SK-N-MC (cell line): ENCODE measurements around the gene OARD1.
"Not testable (repeated sequence)": the region's sequence is repeated elsewhere in the genome, so short reads cannot be mapped to it uniquely, and the experiment has no call there.

Experiments
- DNase-seq: peaks from one replicate; pipeline ENCODE4 v3.0.0-alpha.2; 2011; ENCODE audit warnings: low read depth, low spot score
- H3K27ac ChIP-seq: fragments of 200-600 bp; sonication (generic); 2 replicates; pipeline ENCODE4 v1.5.1; 2016; ENCODE audit warnings: mixed run types
- H3K36me3 ChIP-seq: fragments of 200-600 bp; sonication (generic); 2 replicates; pipeline ENCODE4 v1.6.1; 2017; ENCODE audit warnings: antibody characterized with exemption, low read length, mixed read lengths; ENCODE audit not compliant: insufficient read depth
- H3K4me3 ChIP-seq: fragments of 200-600 bp; sonication (generic); 2 replicates; pipeline ENCODE4 v1.5.1; 2016
- H3K9ac ChIP-seq: fragments of 200-600 bp; sonication (generic); 2 replicates; pipeline ENCODE4 v1.8.0; 2017; ENCODE audit warnings: mixed run types, mixed read lengths; ENCODE audit not compliant: insufficient read length
- H3K9me3 ChIP-seq: fragments of 200-600 bp; sonication (generic); 2 replicates; pipeline ENCODE4 v1.6.1; 2017; ENCODE audit warnings: low read depth, mild to moderate bottlenecking, antibody characterized with exemption, low read length, moderate library complexity, mixed read lengths
- EZH2 ChIP-seq: fragments of 200-600 bp; sonication (generic); IDR thresholded peaks from one replicate; pipeline ENCODE4 v1.6.1; 2017; ENCODE audit warnings: antibody characterized with exemption
- FOXP2 ChIP-seq: optimal IDR thresholded peaks from 2 replicates; pipeline ENCODE3; 2011; ENCODE audit warnings: mild to moderate bottlenecking, moderate library complexity; ENCODE audit not compliant: insufficient read depth; ENCODE audit errors: extremely low read length, control extremely low read depth
- POLR2AphosphoS5 ChIP-seq: IDR thresholded peaks from 2 replicates; pipeline ENCODE4 v1.6.1; 2012; ENCODE audit warnings: mild to moderate bottlenecking, low read depth, low read length, borderline replicate concordance

OARD1 gene

DNA sequence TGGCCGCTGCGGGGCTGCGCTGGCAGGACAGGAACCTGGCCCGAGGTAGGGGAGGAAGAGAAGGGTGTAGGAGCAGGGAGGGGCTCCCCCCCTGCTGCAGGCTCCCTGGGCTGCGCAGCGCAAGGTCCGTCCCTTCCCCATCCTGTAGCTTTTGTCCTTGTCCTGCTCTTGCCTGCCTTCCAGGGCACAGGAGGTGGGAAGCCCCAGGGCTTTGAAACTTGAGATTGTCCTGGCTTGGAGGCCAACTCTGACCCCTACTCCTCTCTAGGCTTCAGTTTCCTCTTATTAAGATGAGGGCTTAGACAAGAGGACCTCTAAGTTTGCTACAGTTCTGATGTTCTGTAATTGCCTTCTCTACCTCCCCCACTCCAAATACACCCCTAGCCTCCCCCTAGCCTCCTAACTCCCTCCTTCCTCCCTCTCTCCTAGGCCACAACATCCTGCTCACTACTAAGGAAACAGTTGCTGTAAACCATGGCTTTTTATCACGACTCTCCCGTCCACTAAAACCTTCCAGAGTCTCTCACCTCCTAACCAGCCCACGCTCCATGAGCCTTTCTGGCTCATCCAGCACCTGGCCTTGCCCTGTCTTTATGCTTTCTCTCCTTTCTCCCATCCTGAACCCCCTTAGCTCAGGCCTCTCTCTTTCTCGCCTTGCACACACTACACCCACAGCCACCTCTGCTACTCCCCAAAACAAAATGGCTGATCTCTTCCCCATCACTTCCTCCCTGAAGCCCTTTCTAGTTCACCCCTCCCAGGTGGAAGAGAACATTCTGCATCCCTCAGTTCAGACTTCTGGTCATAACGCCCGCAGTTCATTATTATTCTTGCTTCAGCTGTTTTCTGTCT lies 43.4 kb downstream of the OARD1 start:
- no peak overlapping the region for H3K4me3 ChIP-seq
- no peaks in the 10 kb centered on the region for H3K36me3 ChIP-seq
- H3K9me3 ChIP-seq, result no peaks in the 10 kb centered on the region
- no peak overlapping the region for H3K9ac ChIP-seq
- no peak overlapping the region for H3K27ac ChIP-seq
- TF ChIP-seq POLR2AphosphoS5 (no peak), FOXP2 (no peak), EZH2 (no peak)
- no peak for DNase-seq

DNA sequence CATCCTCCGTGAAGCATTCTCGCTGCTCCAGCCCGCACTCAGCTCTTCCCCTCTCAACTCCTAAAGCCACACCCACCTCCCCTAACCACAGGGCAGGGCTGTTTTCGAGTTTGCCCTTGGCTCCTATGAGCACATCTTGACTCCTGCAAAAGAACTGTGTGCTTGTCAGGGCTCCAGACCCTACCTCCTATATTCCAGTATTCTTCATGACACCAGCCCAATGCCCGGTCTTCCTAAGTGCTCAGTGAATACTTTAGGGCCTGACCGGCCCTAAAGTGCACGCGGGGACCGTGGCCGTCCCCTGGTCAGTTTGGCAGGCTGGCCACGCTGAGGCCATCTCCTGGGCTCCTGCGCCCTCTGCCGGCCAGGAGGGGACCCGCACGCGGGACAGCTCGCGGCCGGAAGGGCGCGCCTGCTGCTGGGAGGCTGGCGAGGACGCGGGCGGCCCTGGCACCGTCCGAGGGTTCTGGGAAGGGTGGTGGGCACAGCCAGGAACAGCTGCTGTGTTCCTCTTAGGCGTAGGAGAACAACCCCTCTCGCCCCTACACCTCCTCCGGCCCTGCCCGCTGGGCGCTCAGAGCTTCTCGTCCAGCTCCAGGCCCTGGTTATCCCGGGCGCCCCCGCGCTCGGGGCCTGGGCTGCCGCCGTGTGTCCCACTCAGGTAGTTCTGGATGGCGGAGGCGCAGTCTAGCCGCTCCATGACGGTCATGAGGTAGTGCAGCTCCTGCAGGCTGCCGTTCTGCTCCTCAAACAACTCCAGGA lies 44.2 kb downstream of the OARD1 start:
- Histone ChIP-seq H3K9me3 (no peaks in the 10 kb centered on the region), H3K27ac (no peak overlapping the region), H3K9ac (no peak overlapping the region), H3K36me3 (no peaks in the 10 kb centered on the region), H3K4me3 (no peak overlapping the region)
- DNase-seq, result no peak
- TF ChIP-seq POLR2AphosphoS5 (no peak), FOXP2 (no peak), EZH2 (no peak)

DNA sequence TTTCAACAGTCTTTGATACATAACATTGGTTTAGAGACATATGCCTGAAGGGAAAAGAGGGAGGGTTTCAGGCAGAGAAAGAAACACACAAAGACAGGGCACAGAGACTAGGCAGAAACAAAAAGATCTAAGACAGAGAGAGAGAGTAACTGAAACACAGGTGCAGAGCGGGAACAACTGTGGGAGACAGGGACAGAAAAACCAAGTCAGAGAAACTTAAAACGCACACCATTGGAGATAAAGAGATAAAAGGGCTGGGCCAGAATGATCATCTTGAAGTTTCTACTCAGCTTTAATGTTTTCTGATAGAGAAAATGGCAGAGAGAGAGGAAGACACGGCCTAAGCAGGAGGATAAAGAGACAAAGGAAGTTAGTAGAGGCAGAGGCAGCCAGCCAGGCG lies 44.9 kb downstream of the OARD1 start:
- Histone ChIP-seq H3K36me3 (no peaks in the 10 kb centered on the region), H3K9ac (no peak overlapping the region), H3K4me3 (no peak overlapping the region), H3K27ac (no peak overlapping the region), H3K9me3 (no peaks in the 10 kb centered on the region)
- DNase-seq, result no peak
- TF ChIP-seq EZH2 (no peak), FOXP2 (no peak), POLR2AphosphoS5 (no peak)

DNA sequence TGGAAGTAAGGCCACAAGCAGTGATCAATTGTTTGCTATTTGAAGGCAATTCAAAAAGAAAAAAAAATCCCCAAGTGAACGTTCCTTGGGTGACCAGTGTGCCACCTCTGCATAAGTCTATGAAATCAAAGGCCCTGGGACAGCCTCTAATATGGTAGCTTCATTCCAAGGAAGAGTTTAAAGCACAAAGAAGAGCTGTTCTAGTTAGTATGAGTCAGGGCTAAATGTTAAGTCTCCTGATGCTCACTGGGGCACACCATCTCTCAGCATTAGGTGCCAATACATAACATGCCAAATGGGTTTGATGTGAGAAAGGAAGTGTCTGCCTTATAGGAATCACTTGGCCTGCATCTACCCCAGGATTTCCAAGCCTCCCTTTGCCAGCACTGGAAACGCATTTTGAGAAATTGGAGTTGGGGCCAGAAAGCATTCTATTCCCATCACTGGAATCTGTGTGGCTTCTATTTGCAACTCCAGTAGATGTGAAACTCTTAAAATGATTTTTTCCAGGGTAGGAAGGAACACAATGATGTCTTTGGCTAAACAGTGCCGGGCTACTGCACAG lies 46.1 kb downstream of the OARD1 start:
- TF ChIP-seq EZH2 (no peak), POLR2AphosphoS5 (no peak), FOXP2 (no peak)
- H3K4me3 ChIP-seq, result no peak overlapping the region
- no peak for DNase-seq
- H3K9ac ChIP-seq, result no peak overlapping the region
- no peaks in the 10 kb centered on the region for H3K36me3 ChIP-seq
- no peaks in the 10 kb centered on the region for H3K9me3 ChIP-seq
- no peak overlapping the region for H3K27ac ChIP-seq

DNA sequence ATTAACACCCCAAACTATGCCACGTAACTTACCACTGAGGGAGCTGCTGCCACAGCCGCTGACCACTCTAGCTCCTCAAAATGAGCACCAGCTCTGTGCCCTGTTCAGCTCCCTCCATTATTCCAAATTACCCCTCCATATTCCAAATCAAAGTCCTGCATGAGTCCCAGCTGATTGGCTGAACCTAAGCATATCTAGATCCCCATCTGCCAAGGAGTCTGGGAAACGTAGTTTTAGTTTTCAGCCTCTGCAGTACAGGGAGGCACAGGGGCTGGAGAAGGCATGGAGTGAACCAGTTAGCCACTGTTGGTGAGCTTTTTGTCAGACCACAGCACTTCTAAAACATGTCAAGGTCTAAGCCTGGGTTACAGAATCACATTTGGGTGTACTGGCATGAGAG lies 49.0 kb downstream of the OARD1 start:
- no peak overlapping the region for H3K9ac ChIP-seq
- no peaks in the 10 kb centered on the region for H3K36me3 ChIP-seq
- TF ChIP-seq FOXP2 (no peak), EZH2 (no peak), POLR2AphosphoS5 (no peak)
- DNase-seq, result no peak
- H3K4me3 ChIP-seq, result no peak overlapping the region
- no peak overlapping the region for H3K27ac ChIP-seq
- no peaks in the 10 kb centered on the region for H3K9me3 ChIP-seq

DNA sequence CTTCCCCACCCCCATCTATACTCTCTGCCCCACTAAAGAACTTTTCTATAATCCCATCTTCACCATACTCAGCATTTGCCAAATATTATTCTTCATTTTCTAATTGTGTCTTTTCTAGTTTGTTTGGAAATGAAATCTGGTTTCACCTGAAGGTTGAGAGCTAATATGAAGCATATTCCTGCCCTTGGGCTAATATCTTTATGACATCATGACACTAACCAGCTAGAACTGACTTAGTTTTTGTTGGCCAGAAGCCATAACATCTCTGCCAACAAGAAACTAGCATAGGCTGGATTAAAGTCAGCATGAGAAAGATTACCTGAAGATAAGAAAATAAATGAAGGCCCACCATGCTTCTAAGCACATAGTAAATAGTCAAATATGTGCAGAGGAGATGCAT lies 49.9 kb downstream of the OARD1 start:
- H3K9me3 ChIP-seq, result no peaks in the 10 kb centered on the region
- H3K27ac ChIP-seq, result no peak overlapping the region
- TF ChIP-seq FOXP2 (no peak), POLR2AphosphoS5 (no peak), EZH2 (no peak)
- no peak overlapping the region for H3K4me3 ChIP-seq
- no peak overlapping the region for H3K9ac ChIP-seq
- H3K36me3 ChIP-seq, result no peaks in the 10 kb centered on the region
- DNase-seq, result no peak

DNA sequence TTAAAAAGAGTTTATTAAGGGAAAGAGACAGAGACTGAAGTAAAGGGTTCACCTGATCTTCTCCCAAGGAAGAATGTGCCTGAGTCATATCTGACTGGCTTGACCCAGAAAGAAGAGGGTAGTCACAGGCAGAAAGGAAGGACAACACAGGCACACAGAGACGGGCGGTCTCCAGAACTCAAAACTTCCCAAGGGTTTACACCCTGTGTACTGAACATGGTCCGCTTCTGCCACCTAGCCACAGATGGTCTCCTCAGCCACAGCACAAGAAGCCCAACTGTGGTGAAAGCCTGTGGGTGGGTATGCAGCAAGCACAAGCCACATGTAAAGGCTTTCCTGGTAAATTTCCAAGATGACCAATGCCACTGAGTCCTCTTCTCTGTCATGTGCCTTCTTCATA lies 50.3 kb downstream of the OARD1 start:
- Histone ChIP-seq H3K4me3 (no peak overlapping the region), H3K36me3 (no peaks in the 10 kb centered on the region), H3K9me3 (no peaks in the 10 kb centered on the region), H3K27ac (no peak overlapping the region), H3K9ac (no peak overlapping the region)
- no peak for TF ChIP-seq POLR2AphosphoS5
- no peak for TF ChIP-seq FOXP2
- TF ChIP-seq EZH2, result no peak
- no peak for DNase-seq

DNA sequence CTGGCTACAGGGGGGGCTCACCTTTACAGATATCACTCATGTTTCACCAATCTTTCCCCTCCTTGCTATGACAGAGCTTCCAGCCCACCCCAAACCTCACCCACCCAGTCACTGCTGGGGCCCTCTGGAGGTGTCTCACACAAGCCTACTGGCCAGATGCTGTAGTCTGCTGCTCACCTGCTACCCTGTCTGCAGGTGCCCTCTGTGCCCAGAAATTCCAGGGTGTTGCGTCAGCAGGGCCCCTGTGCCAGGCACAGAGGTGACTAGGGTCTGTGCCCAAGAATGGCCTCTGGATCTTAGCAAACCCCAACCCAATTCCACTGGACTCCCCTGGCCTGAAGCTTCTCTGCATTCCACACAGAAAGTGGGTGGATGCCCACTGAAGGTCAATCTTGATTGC lies 54.5 kb downstream of the OARD1 start:
- TF ChIP-seq EZH2 (no peak), FOXP2 (no peak), POLR2AphosphoS5 (no peak)
- no peak for DNase-seq
- Histone ChIP-seq H3K9ac (no peak overlapping the region), H3K9me3 (no peaks in the 10 kb centered on the region), H3K36me3 (no peaks in the 10 kb centered on the region), H3K27ac (no peak overlapping the region), H3K4me3 (no peak overlapping the region)

DNA sequence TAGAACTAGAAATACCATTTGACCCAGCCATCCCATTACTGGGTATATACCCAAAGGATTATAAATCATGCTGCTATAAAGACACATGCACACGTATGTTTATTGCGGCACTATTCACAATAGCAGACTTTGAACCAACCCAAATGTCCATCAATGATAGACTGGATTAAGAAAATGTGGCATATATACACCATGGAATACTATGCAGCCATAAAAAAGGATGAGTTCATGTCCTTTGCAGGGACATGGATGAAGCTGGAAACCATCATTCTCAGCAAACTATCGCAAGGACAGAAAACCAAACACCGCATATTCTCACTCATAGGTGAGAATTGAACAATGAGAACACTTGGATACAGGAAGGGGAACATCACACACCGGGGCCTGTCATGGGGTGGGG lies 56.3 kb downstream of the OARD1 start:
- H3K4me3 ChIP-seq, H3K36me3 ChIP-seq, DNase-seq, H3K27ac ChIP-seq, H3K9me3 ChIP-seq, H3K9ac ChIP-seq: not testable (repeated sequence)
